Fibroblast of skin of back (primary cell): ENCODE measurements around the gene IFNW1.
A peak's percentile ranks its signal among the peaks of the same experiment; 100 is the strongest.

Experiments used
- DNase-seq: peaks from one replicate; pipeline ENCODE4 v3.0.0-alpha.2; 2013

Gene IFNW1

DNA sequence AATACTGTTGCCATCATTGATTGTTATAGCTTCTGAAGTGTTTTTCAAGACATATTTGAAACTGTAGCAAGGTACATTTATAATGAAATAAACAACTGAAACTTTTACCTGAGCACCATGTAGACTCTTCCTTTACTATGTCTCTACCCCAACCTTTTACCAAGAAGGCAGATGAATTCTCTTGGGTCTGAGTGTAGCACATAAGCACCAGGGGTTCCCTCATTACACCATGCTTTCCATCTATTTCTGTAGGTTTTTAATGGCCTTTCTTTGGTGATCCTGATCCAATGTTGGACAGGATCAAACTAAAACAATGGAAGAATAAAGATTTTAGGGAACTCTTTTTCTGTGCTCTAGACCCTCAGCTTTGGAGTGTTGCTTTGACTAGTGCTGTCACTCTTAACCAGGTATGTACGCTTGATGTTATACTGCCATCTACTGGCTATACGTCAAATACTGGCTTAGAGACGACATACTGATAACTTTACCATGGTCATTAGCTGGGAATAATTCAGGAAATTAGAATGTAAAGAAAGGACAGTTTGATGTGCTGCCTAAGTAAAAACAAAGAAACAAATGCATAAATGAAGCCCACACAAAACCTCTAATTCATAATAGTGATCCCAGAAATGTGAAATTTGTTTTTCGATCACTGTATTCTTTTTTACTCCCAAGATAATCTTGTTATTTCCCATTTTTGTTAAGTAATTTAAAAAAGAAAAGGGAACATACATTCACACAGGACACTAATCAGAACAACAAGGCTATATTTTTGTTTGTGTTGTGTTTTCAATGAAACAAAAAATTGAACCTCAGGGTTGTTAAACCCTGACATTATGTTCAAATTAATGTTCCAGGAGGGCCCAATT is 30.7 kb downstream of the IFNW1 start:
- peak; percentile 74 for DNase-seq

DNA sequence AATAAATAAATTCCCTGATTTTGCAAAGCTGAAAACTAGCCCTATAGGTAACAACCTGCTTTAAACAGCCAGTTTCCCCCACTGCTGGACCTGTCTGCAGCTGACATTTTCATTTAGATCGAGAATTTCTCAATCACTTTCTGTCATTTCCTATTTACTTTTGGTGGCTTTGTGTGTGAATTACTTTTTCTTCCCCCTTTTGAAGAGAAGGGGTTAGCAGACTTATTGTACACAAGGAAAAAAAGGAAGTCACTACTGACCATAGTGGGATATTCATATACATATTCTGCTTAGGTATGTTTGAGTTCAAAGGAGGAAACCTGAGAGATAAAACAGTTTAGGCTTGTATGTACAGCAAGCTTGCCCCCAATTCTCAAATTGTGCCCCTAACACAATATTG is 36.8 kb downstream of the IFNW1 start:
- no peak for DNase-seq

DNA sequence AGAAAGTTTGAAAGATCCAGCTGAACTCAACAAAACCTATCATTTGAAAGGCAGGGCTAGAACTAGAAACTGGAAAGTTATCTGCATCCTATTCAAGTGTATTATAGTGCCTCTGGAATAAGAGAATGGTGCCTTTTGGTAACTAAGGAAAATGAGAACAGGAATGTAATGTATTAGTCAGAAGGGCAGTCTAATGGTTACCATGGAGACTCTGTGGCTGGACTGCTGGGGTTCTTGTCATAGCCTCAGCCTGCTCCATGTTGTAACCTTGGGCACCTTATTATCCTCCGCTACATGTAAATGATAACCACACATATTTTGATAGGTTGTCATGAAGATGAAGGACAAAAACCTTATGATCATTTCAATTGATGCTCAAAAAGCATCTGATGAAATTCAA is 39.3 kb downstream of the IFNW1 start:
- peak; percentile 26 for DNase-seq

DNA sequence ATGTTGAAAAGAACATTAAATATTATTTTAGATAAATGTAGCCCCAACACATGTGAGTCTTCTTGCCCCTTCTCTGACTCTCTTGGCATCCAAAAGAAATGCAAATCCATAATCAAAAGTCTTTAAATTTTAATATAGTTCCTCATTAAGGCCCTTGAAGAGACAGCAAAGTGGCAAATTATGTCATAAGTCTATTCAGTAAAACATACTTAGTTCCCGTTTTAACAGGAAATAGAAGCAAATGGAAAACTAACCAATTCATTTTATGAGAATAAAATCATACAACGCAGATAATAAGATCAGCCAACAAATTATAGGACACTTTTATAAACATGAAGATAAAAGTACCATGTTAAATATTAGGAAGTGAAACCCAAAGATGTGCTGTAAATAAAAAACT is 43.8 kb downstream of the IFNW1 start:
- DNase-seq: no peak

DNA sequence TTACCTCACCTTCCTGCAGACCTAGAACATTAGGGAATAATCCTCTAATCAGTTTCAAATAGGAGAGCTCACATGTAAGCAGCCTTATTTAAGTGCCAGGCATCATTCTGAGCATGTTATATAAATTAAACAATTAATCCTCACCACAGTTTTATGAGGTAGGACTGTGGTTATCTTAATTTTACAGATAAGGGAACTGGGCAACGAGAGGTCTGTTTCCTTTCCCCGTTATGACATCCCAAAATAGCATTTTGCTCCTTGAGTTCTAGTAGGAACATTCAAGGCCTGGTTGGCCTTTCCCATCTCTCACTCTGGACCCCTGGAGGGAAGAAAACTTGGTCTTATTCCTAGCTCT is 44.8 kb downstream of the IFNW1 start:
- no peak for DNase-seq

DNA sequence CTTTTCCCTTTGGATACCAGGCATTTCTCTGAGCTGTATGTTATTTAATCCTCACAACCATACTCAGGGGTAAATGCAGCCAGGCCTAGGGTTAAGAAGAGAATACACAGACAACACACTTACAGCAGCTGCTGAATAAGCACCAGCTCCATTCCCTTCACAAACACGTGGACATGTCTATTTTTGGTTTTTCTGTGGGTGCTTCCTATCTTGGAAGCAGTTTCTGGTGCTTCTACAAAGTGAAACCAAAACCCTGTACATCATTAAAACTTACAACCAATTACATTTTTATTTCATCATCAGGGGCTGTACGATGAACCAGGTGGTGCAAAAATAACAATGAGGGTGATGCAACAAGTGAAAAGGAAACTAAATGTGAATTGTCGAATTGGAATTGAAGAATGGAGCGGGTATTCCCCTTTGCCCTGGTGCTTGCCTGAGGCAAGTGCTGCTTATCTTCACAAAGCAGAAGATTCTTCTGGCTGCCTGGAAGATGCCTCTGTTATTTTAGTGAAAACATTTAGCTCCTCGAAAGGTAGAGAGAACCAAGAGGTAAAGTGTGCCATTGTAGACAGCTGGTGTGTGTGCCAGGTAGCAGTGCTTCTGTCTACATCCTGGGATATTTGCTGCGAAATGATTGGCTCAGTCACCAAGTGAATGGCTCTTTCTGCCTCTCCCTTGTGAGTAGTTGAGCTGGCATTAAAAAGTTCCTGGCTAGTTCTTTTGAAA is 45.3 kb downstream of the IFNW1 start:
- DNase-seq: peak; percentile 21

DNA sequence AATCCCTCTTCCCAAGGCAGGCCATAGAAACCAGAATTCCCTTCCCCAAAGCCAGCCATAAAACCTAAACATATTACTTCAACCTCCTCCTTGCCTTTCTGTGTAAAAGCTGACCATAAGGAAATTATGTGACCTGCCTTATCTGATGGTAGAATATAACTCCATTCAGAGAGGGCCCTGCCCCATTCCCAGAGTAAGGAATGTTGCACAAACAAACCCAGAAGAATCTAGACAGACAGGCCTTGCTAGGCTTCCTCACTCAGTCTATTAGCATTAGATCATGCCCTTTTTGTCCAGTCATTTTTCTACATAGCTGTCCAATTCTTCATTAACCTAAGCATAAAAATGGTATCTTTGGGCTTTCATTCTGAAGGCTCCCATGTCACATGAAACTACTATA is 46.1 kb downstream of the IFNW1 start:
- peak; percentile 48 for DNase-seq
